Epithelial cell of prostate (primary cell): ENCODE results near the gene VANGL2.
A peak's percentile ranks its signal among the peaks of the same experiment; 100 is the strongest.

Experiments used
- DNase-seq: peaks from one replicate; pipeline ENCODE4 v3.0.0-alpha.2; 2011; ENCODE audit warnings: low read depth, low spot score
- H3K27ac ChIP-seq: fragments of 450-650 bp; 2 replicates; pipeline ENCODE4 v1.5.1; 2017; ENCODE audit warnings: mild to moderate bottlenecking

Gene VANGL2

GRCh38 chr1:160403244-160403643, 2.9 kb downstream of the VANGL2 start:
- H3K27ac ChIP-seq, result no peak overlapping the region
- DNase-seq, result no peak

- DNase-seq, result no peak
- H3K27ac ChIP-seq, result no peak overlapping the region
These were observed 3.7 kb downstream of the VANGL2 start for GRCh38 chr1:160404094-160404493.

GRCh38 chr1:160405331-160405877, 5.0 kb downstream of the VANGL2 start:
- no peak overlapping the region for H3K27ac ChIP-seq
- no peak for DNase-seq

- DNase-seq, result no peak
- peak overlapping the region; percentile 28 for H3K27ac ChIP-seq
These were observed 6.0 kb downstream of the VANGL2 start for GRCh38 chr1:160406131-160406968.

GRCh38 chr1:160407839-160408801, 7.8 kb downstream of the VANGL2 start:
- peak; percentile 45 for DNase-seq
- H3K27ac ChIP-seq, result peak overlapping the region; percentile 71

GRCh38 chr1:160408864-160409263, 8.5 kb downstream of the VANGL2 start:
- DNase-seq, result no peak
- H3K27ac ChIP-seq, result peak overlapping the region; percentile 71

- H3K27ac ChIP-seq, result no peak overlapping the region
- no peak for DNase-seq
These were observed 9.1 kb downstream of the VANGL2 start for GRCh38 chr1:160409486-160409885.

- no peak for DNase-seq
- no peak overlapping the region for H3K27ac ChIP-seq
These were observed 10.1 kb downstream of the VANGL2 start for GRCh38 chr1:160410406-160411005.

GRCh38 chr1:160411271-160412027, 11.1 kb downstream of the VANGL2 start:
- H3K27ac ChIP-seq, result no peak overlapping the region

GRCh38 chr1:160412028-160412362, 11.6 kb downstream of the VANGL2 start:
- no peak for DNase-seq
- no peak overlapping the region for H3K27ac ChIP-seq

More at GRCh38 chr1:160411271-160412027, 11.1 kb downstream of the VANGL2 start:
- no peak for DNase-seq

- DNase-seq, result no peak
- no peak overlapping the region for H3K27ac ChIP-seq
These were observed 13.4 kb downstream of the VANGL2 start for GRCh38 chr1:160413716-160414115.

- H3K27ac ChIP-seq, result peak overlapping the region; percentile 6
These were observed 14.5 kb downstream of the VANGL2 start for GRCh38 chr1:160414881-160415280.

GRCh38 chr1:160415696-160416290, 15.4 kb downstream of the VANGL2 start:
- no peak for DNase-seq
- no peak overlapping the region for H3K27ac ChIP-seq

More at GRCh38 chr1:160414881-160415280, 14.5 kb downstream of the VANGL2 start:
- peak; percentile 62 for DNase-seq

GRCh38 chr1:160416369-160416768, 16.0 kb downstream of the VANGL2 start:
- DNase-seq, result no peak
- no peak overlapping the region for H3K27ac ChIP-seq

GRCh38 chr1:160418483-160418882, 18.1 kb downstream of the VANGL2 start:
- H3K27ac ChIP-seq, result no peak overlapping the region
- DNase-seq, result no peak

- no peak overlapping the region for H3K27ac ChIP-seq
- no peak for DNase-seq
These were observed 18.9 kb downstream of the VANGL2 start for GRCh38 chr1:160419150-160419837.

- no peak overlapping the region for H3K27ac ChIP-seq
- no peak for DNase-seq
These were observed 19.4 kb downstream of the VANGL2 start for GRCh38 chr1:160419838-160420169.

- no peak overlapping the region for H3K27ac ChIP-seq
- DNase-seq, result no peak
These were observed 20.8 kb downstream of the VANGL2 start for GRCh38 chr1:160420881-160421842.
